Suprapubic skin (tissue), 3 donors: Measurements from ENCODE around the gene SUPT4H1.
"Not testable (repeated sequence)": the region's sequence is repeated elsewhere in the genome, so short reads cannot be mapped to it uniquely, and the experiment has no call there.

Experiments
- POLR2A ChIP-seq, 2 donors: fragments of 450-650 bp; IDR thresholded peaks; one replicate each; pipeline ENCODE4 v1.6.1; 2017; ENCODE audit warnings: antibody characterized with exemption in 2 of 2, mild to moderate bottlenecking in 2 of 2, moderate library complexity in 2 of 2
- TF ChIP-seq, protein P1 (sequence below), 2 donors: fragments of 200-600 bp in 1 of 2; fragments of 450-650 bp in 1 of 2; sonication (generic) in 1 of 2; IDR thresholded peaks; one replicate each; pipeline ENCODE4 v1.5.1; 2016 to 2019; ENCODE audit warnings: antibody characterized with exemption in 2 of 2, mild to moderate bottlenecking in 1 of 2, moderate library complexity in 1 of 2

DNA sequence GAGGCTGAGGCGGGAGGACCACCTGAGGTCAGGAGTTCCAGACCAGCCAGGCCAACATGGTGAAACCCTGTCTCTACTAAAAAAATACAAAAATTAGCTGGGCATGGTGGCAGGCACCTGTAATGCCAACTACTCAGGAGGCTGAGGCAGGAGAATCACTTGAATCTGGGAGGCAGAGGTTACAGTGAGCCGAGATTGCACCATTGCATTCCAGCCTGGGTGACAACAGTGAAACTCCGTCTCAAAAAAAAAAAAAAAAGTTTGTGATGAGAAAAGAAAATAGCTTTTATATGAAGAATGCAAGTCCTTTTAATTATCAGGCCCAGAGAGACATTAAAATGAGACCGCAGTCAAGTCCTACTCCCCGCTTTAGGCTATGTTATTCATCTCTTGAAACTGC is 45.4 kb upstream of the SUPT4H1 start:
- TF ChIP-seq, protein P1, sequence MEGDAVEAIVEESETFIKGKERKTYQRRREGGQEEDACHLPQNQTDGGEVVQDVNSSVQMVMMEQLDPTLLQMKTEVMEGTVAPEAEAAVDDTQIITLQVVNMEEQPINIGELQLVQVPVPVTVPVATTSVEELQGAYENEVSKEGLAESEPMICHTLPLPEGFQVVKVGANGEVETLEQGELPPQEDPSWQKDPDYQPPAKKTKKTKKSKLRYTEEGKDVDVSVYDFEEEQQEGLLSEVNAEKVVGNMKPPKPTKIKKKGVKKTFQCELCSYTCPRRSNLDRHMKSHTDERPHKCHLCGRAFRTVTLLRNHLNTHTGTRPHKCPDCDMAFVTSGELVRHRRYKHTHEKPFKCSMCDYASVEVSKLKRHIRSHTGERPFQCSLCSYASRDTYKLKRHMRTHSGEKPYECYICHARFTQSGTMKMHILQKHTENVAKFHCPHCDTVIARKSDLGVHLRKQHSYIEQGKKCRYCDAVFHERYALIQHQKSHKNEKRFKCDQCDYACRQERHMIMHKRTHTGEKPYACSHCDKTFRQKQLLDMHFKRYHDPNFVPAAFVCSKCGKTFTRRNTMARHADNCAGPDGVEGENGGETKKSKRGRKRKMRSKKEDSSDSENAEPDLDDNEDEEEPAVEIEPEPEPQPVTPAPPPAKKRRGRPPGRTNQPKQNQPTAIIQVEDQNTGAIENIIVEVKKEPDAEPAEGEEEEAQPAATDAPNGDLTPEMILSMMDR (IDR thresholded peaks at IDR 0.05): not testable (repeated sequence)
- not testable (repeated sequence) for TF ChIP-seq POLR2A (IDR thresholded peaks at IDR 0.05)
